NT2/D1 (cell line): Measurements from ENCODE around the gene JMJD8.

Experiments
- SUZ12 ChIP-seq: IDR thresholded peaks from 2 replicates; pipeline ENCODE4 v1.6.1; 2011; ENCODE audit not compliant: insufficient read length, insufficient read depth; ENCODE audit errors: extremely low read depth
- ZNF274 ChIP-seq: IDR thresholded peaks from 2 replicates; pipeline ENCODE4 v1.6.1; 2011; ENCODE audit warnings: mild to moderate bottlenecking, low read depth, low read length

DNA sequence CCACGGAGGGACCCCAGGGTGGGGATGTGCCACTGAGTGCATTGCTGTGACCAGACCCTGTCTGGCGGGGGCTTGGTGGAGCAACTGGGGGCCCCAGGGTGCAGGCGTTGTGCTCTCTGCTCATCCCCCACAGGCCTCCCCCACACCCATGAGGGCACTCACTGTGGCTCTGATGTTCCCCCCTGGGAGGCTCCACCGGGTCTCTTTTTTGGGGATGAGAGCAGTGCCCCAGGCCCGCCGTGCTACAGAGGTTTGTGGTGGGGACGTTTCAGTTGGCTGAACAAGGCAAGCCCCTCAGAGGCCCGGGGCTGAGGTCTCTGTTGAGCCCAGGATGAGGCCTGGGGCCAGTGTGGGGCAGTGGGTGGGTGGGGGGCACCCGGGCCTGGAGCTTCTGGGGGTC lies 39.6 kb upstream of the JMJD8 start:
- no peak for TF ChIP-seq SUZ12
- TF ChIP-seq ZNF274: no peak
